CD4-positive, CD25-positive, alpha-beta regulatory T cell (primary cell): Measurements from ENCODE around the gene PRR12. TPM values are rescaled to one million over a fixed set of nuclear protein-coding genes. Genes with fewer than 3 reads are reported as not detected.
A peak's percentile ranks its signal among the peaks of the same experiment; 100 is the strongest.

Experiments
- ATAC-seq, 2 donors: fragments of 150-1000 bp; cut with Tn5 transposase; one replicate each; pipeline ENCODE4 v1.10.0; 2021; ENCODE audit warnings: low read depth in 2 of 2, moderate number of reproducible peaks in 2 of 2, moderate library complexity in 1 of 2
- DNase-seq, 3 donors: peaks; one replicate each; pipeline versions ENCODE4 v3.0.0 to v3.0.0-alpha.2; 2012 to 2022; ENCODE audit warnings: mixed read lengths in 1 of 3
- H3K27ac ChIP-seq: one replicate; pipeline ENCODE4 v1.7.0; 2013; ENCODE audit warnings: mild to moderate bottlenecking, low read length; ENCODE audit not compliant: insufficient read depth, poor library complexity, severe bottlenecking
- H3K27me3 ChIP-seq: one replicate; pipeline ENCODE4 v1.7.0; 2013; ENCODE audit warnings: low read length; ENCODE audit not compliant: control insufficient read depth, insufficient read depth
- H3K36me3 ChIP-seq: one replicate; pipeline ENCODE4 v1.7.0; 2013; ENCODE audit warnings: mild to moderate bottlenecking, low read length, moderate library complexity; ENCODE audit not compliant: control insufficient read depth, insufficient read depth
- H3K4me1 ChIP-seq: 2 replicates; pipeline ENCODE4 v1.7.0; 2013; ENCODE audit warnings: mild to moderate bottlenecking, low read length; ENCODE audit not compliant: insufficient read depth, control insufficient read depth, poor library complexity, severe bottlenecking
- H3K4me3 ChIP-seq: one replicate; pipeline ENCODE4 v1.7.0; 2013; ENCODE audit warnings: low read depth, mild to moderate bottlenecking, low read length, moderate library complexity
- H3K9me3 ChIP-seq, 2 experiments: 1 replicate in 1 of 2; 2 replicates in 1 of 2; pipeline ENCODE4 v1.7.0; 2013; ENCODE audit warnings: low read length in 2 of 2, mild to moderate bottlenecking in 1 of 2, moderate library complexity in 1 of 2; ENCODE audit not compliant: control insufficient read depth in 2 of 2
- H3K27ac Mint-ChIP-seq, 3 donors: one replicate each; pipeline ENCODE4 v1.8.0; 2020 to 2022; ENCODE audit warnings: mild to moderate bottlenecking in 3 of 3, mixed read lengths in 3 of 3, moderate library complexity in 2 of 3
- H3K27me3 Mint-ChIP-seq: one replicate; pipeline ENCODE4 v1.8.0; 2022; ENCODE audit warnings: mild to moderate bottlenecking, mixed read lengths
- H3K36me3 Mint-ChIP-seq: one replicate; pipeline ENCODE4 v1.8.0; 2020; ENCODE audit warnings: mixed read lengths
- H3K4me1 Mint-ChIP-seq, 4 donors: one replicate each; pipeline ENCODE4 v1.8.0; 2020 to 2022; ENCODE audit warnings: mixed read lengths in 4 of 4, mild to moderate bottlenecking in 1 of 4
- H3K4me3 Mint-ChIP-seq, 4 donors: one replicate each; pipeline ENCODE4 v1.8.0; 2020 to 2022; ENCODE audit warnings: mild to moderate bottlenecking in 4 of 4, mixed read lengths in 4 of 4, moderate library complexity in 3 of 4
- H3K9me3 Mint-ChIP-seq, 7 donors: one replicate each; pipeline ENCODE4 v1.8.0; 2020 to 2022; ENCODE audit warnings: mixed read lengths in 7 of 7, mild to moderate bottlenecking in 3 of 7, moderate library complexity in 2 of 7
- polyA plus RNA-seq, 4 donors: library from polyadenylated mRNA; unstranded; fragments of 300-500 nt; fragmentation: Illumina TruSeq; gene quantifications; one replicate each; pipeline ENCODE4 v1.2.3, GENCODE V29; 2021
- total RNA-seq: library from RNA; stranded (reverse); gene quantifications from one replicate; pipeline ENCODE4 v1.2.3, GENCODE V29; 2022

The PRR12 gene, protein sequence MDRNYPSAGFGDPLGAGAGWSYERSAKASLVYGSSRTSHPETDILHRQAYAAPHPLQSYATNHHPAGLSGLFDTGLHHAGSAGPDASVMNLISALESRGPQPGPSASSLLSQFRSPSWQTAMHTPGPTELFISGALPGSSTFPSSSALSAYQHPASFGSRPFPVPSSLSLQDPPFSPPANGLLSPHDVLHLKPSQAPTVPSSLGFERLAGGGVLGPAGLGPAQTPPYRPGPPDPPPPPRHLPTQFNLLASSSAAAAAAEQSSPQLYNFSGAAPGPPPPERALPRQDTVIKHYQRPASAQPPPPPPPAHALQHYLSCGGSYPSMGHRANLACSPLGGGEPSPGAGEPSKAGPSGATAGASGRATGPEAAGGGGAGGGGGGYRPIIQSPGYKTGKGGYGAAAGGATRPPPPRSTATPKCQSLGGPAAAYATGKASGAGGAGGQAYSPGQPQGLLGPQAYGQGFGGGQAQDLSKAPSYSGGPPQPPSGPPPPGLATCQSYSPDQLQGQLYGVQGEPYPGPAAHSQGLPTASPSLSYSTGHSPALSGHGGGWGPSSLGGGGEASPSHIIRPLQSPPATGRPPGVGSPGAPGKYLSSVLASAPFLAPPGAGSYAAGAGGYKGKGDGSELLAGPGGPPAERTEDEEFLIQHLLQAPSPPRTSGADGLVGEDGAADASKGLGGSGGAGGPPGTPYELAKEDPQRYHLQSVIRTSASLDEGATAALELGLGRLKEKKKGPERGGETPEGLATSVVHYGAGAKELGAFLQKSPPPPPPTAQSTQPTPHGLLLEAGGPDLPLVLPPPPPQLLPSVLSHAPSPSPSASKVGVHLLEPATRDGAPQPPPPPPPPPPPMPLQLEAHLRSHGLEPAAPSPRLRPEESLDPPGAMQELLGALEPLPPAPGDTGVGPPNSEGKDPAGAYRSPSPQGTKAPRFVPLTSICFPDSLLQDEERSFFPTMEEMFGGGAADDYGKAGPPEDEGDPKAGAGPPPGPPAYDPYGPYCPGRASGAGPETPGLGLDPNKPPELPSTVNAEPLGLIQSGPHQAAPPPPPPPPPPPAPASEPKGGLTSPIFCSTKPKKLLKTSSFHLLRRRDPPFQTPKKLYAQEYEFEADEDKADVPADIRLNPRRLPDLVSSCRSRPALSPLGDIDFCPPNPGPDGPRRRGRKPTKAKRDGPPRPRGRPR (N-terminal part only)
- 50.2 TPM for total RNA-seq
- under 1 TPM; 0.05 to 0.18 (median 0.16) TPM for polyA plus RNA-seq

DNA sequence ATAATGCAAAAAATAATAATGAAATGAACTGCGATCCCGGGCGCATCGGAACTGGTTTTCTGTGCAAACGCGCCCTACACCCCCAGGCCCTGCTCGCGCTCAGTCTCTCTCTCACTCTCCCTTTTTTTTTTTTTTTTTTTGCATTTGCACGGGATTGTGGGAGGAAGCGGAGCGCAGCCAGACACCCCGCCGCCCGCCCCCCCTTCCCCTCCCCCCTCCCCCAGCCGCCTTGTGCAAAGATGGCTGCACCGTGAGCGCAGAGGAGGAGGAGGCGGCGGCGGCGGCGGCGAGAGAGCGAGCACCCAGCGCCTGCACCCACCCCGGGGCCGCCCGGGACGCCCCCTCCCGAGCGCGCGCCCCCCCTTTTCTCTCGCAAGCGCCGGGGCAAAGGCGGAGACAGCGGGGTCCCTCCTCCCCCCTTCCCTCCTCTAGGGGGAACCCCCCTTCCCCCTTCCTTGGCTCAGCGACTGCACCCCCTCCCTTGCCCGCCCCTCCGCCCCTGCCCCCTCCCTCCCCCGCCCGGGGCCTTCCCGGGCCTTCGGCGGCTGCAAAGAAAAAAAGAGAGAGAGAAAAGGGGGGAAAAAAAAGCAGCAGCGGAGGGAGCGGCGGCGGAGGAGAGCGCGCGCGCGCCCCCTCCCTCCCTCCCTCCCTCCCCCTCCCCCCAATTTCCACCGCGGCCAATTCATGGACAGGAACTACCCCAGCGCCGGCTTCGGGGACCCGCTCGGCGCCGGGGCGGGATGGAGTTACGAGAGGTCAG, at the start of gene PRR12:
Gene PRR12, plus strand, starts transcription at position 212 of the 760 bp plus-strand sequence. Its CDS starts 473 bp downstream, at position 685.
- Mint-ChIP-seq H3K27ac (peak within 1 kb of the TSS; percentile 94 to 97 (median 94)), H3K9me3 (no peaks in the 10 kb centered on the region), H3K36me3 (peaks cover 10% of the 10 kb centered on the region), H3K4me3 (peak within 1 kb of the TSS; percentile 94 to 97 (median 94)), H3K4me1 (peaks cover 0 to 44% (median 24%) of the 10 kb centered on the region in 4 donors), H3K27me3 (peaks cover 7% of the 10 kb centered on the region)
- ATAC-seq (peak; percentile 9 to 21), DNase-seq (peak; percentile 72 to 84 (median 75))
- Histone ChIP-seq H3K36me3 (peaks cover 17% of the 10 kb centered on the region), H3K4me3 (peak within 1 kb of the TSS; percentile 80), H3K27ac (peak within 1 kb of the TSS; percentile 85), H3K9me3 (no peaks in the 10 kb centered on the region), H3K27me3 (no peaks in the 10 kb centered on the region), H3K4me1 (peaks cover 33% of the 10 kb centered on the region)

- no peak for DNase-seq
- Mint-ChIP-seq H3K4me1 (peaks cover 3 to 12% (median 8%) of the 10 kb centered on the region in 4 donors), H3K36me3 (peaks cover 7% of the 10 kb centered on the region), H3K4me3 (peak overlapping the region in 1 of 4 donors; percentile 74), H3K27me3 (no peaks in the 10 kb centered on the region), H3K9me3 (no peaks in the 10 kb centered on the region), H3K27ac (no peak overlapping the region)
- ATAC-seq = no peak
- no peaks in the 10 kb centered on the region for H3K27me3 ChIP-seq
- no peaks in the 10 kb centered on the region for H3K36me3 ChIP-seq
- no peak overlapping the region for H3K27ac ChIP-seq
- peaks cover 5% of the 10 kb centered on the region for H3K4me1 ChIP-seq
- H3K4me3 ChIP-seq = no peak overlapping the region
- no peaks in the 10 kb centered on the region for H3K9me3 ChIP-seq
Observed at GRCh38 chr19:49541914-49542313, 49.1 kb upstream of the PRR12 start.

GRCh38 chr19:49542446-49542845, 48.5 kb upstream of the PRR12 start:
- H3K4me3 ChIP-seq = no peak overlapping the region
- ATAC-seq (no peak), DNase-seq (no peak)
- no peaks in the 10 kb centered on the region for H3K9me3 Mint-ChIP-seq
- H3K27ac Mint-ChIP-seq = peak overlapping the region in 1 of 3 donors; percentile 51
- no peaks in the 10 kb centered on the region for H3K27me3 ChIP-seq
- H3K9me3 ChIP-seq = no peaks in the 10 kb centered on the region
- H3K36me3 Mint-ChIP-seq = peaks cover 7% of the 10 kb centered on the region
- peaks cover 10% of the 10 kb centered on the region for H3K4me1 ChIP-seq
- no peaks in the 10 kb centered on the region for H3K36me3 ChIP-seq
- no peaks in the 10 kb centered on the region for H3K27me3 Mint-ChIP-seq
- no peak overlapping the region for H3K4me3 Mint-ChIP-seq
- H3K4me1 Mint-ChIP-seq = peaks cover 5 to 17% (median 11%) of the 10 kb centered on the region in 4 donors
- H3K27ac ChIP-seq = no peak overlapping the region

DNA sequence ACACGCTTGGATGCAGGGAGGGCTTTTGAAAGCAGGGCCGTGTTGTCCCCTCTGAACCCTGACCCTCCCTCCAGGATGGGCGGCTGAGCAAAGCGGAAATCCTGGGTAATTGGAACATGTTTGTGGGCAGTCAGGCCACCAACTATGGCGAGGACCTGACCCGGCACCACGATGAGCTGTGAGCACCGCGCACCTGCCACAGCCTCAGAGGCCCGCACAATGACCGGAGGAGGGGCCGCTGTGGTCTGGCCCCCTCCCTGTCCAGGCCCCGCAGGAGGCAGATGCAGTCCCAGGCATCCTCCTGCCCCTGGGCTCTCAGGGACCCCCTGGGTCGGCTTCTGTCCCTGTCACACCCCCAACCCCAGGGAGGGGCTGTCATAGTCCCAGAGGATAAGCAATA, 48.0 kb upstream of the PRR12 start:
- DNase-seq = no peak
- Mint-ChIP-seq H3K4me3 (peak overlapping the region in 1 of 4 donors; percentile 59), H3K36me3 (peaks cover 7% of the 10 kb centered on the region), H3K9me3 (no peaks in the 10 kb centered on the region), H3K27ac (no peak overlapping the region), H3K4me1 (peaks cover 5 to 18% (median 12%) of the 10 kb centered on the region in 4 donors), H3K27me3 (no peaks in the 10 kb centered on the region)
- H3K4me3 ChIP-seq = no peak overlapping the region
- no peak overlapping the region for H3K27ac ChIP-seq
- no peak for ATAC-seq
- no peaks in the 10 kb centered on the region for H3K36me3 ChIP-seq
- peaks cover 10% of the 10 kb centered on the region for H3K4me1 ChIP-seq
- no peaks in the 10 kb centered on the region for H3K9me3 ChIP-seq
- no peaks in the 10 kb centered on the region for H3K27me3 ChIP-seq

DNA sequence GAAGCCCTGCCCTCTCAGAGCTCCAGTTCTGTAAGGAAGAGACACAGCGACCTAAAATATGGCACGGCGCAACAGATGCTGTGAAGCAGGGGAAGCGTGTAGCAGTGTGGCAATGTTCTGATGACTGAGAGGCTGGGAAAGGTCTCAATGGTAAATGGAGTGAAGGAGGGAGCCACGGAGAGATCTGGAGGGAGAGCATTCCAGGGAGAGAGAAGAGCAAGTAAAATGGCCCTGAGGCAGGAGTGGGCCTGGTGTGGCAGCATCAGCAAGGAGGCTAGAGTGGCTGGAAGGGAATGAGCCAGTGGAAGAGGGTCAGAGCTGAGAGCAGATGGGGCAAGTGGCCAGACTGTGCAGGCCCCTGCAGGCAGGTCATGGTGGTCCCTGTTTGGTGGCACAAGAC, 46.8 kb upstream of the PRR12 start:
- ATAC-seq (no peak), DNase-seq (no peak)
- Mint-ChIP-seq H3K9me3 (no peaks in the 10 kb centered on the region), H3K27ac (peak overlapping the region; percentile 13 to 85 (median 52)), H3K36me3 (peaks cover 7% of the 10 kb centered on the region), H3K4me1 (peaks cover 5 to 28% (median 21%) of the 10 kb centered on the region in 4 donors), H3K4me3 (peak overlapping the region in 2 of 4 donors; percentile 24 to 49), H3K27me3 (no peaks in the 10 kb centered on the region)
- Histone ChIP-seq H3K9me3 (no peaks in the 10 kb centered on the region), H3K36me3 (no peaks in the 10 kb centered on the region), H3K4me3 (no peak overlapping the region), H3K4me1 (peaks cover 16% of the 10 kb centered on the region), H3K27ac (no peak overlapping the region), H3K27me3 (no peaks in the 10 kb centered on the region)

DNA sequence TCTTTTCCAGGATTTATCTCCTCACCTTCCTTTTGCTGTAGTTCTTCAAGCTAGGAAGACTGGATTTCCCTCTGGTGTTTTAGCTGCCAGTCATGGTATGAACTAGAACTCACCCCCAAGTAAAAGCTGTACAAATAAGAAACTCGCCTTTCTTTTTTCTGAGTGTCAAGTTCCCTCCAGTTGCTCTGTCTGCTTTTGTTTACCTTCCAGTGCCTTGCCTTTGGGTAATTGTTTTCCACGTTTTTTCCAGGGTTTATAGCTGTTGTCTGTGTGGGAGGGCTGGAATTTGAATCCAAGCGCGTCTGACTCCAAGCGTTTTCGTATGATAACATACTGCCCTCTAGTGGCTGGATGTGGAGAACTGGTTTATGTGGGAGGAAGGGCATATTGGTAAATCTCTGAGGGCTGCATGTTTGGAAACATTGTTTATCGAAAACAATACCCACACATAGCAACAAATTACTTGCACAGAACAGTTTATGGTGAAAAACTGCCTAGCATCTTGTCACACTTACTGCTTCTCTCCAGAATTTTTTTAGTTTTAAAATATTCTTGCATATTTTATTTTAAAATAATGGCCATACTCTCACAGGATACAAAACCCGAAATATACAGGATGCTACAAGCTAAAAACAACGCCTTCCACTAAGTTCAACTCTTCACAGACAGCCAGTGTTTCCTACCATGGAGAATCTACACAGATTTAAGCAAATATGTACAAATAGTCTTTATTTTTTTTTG, 44.0 kb upstream of the PRR12 start:
- peaks cover 25% of the 10 kb centered on the region for H3K4me1 ChIP-seq
- no peak overlapping the region for H3K27ac ChIP-seq
- H3K4me1 Mint-ChIP-seq = peaks cover 5 to 50% (median 27%) of the 10 kb centered on the region in 4 donors

More for the DNA sequence above, 44.0 kb upstream of the PRR12 start:
- Histone ChIP-seq H3K9me3 (no peaks in the 10 kb centered on the region), H3K36me3 (no peaks in the 10 kb centered on the region), H3K27me3 (no peaks in the 10 kb centered on the region), H3K4me3 (peak overlapping the region; percentile 65)
- Mint-ChIP-seq H3K27ac (peak overlapping the region; percentile 1 to 88 (median 68)), H3K27me3 (no peaks in the 10 kb centered on the region), H3K4me3 (peak overlapping the region; percentile 5 to 86 (median 78)), H3K9me3 (no peaks in the 10 kb centered on the region), H3K36me3 (peaks cover 3% of the 10 kb centered on the region)
- DNase-seq (peak; percentile 61 to 82 (median 77)), ATAC-seq (peak; percentile 72 to 79)
